Measurements from ENCODE around the gene LIMK2.
A peak's percentile ranks its signal among the peaks of the same experiment; 100 is the strongest.

Gene LIMK2

GRCh38 chr22:31275576-31275975 is 63.5 kb downstream of the LIMK2 start:
- no peak for DNase-seq

GRCh38 chr22:31276426-31277167 is 64.5 kb downstream of the LIMK2 start:
- DNase-seq, result no peak

- no peak for DNase-seq
These were observed 65.6 kb downstream of the LIMK2 start for GRCh38 chr22:31277741-31278140.

GRCh38 chr22:31278151-31278621 is 66.1 kb downstream of the LIMK2 start:
- no peak for DNase-seq

GRCh38 chr22:31278626-31279326 is 66.7 kb downstream of the LIMK2 start:
- DNase-seq, result no peak

GRCh38 chr22:31279327-31279669 is 67.2 kb downstream of the LIMK2 start:
- DNase-seq, result no peak

GRCh38 chr22:31279821-31280505 is 67.9 kb downstream of the LIMK2 start:
- DNase-seq, result no peak

- no peak for DNase-seq
These were observed 69.6 kb downstream of the LIMK2 start for GRCh38 chr22:31281733-31282132.

- no peak for DNase-seq
These were observed 70.8 kb downstream of the LIMK2 start for GRCh38 chr22:31282748-31283468.

GRCh38 chr22:31284281-31285155 is 72.4 kb downstream of the LIMK2 start:
- DNase-seq, result no peak

GRCh38 chr22:31286360-31287255 is 74.5 kb downstream of the LIMK2 start:
- no peak for DNase-seq

GRCh38 chr22:31287818-31288495 is 75.9 kb downstream of the LIMK2 start:
- DNase-seq, result no peak

GRCh38 chr22:31288496-31289240 is 76.6 kb downstream of the LIMK2 start:
- no peak for DNase-seq

- DNase-seq, result no peak
These were observed 77.2 kb downstream of the LIMK2 start for GRCh38 chr22:31289344-31289743.

GRCh38 chr22:31290494-31291471 is 78.7 kb downstream of the LIMK2 start:
- peak; percentile 97 for DNase-seq

- peak; percentile 64 for DNase-seq
These were observed 79.6 kb downstream of the LIMK2 start for GRCh38 chr22:31291481-31292235.

- DNase-seq, result peak; percentile 94
These were observed 80.3 kb downstream of the LIMK2 start, which contains the start of gene PIK3IP1 for GRCh38 chr22:31292236-31292989. PIK3IP1 (minus strand) TSS chr22:31292488; CDS start chr22:31292344, 144 bp downstream.

Measured in islet precursor cell (in vitro differentiated cells).